K562 (cell line): ENCODE data around the gene TGFB2. TPM values are rescaled to one million over a fixed set of nuclear protein-coding genes. Genes with fewer than 3 reads are reported as not detected.

Source experiments
- ATAC-seq: fragments of 200-7000 bp; cut with Tn5 transposase; 3 replicates; pipeline ENCODE4 v1.9.1; 2020; ENCODE audit warnings: moderate library complexity
- BruUV-seq: library from RNA; stranded (reverse); fragments of 400-500 nt; replicated peaks from 2 replicates; lab custom pipeline; 2021; lab: Mats Ljungman, UMichigan
- CTCF ChIA-PET: fragments of 300-600 bp; formaldehyde crosslinking; extraction: SDS; loops from one replicate; lab custom pipeline; 2021; ENCODE audit warnings: low intra/inter-chr PET ratio; lab: Yijun Ruan, JAX
- POLR2A ChIA-PET: fragments of 300-600, 350-650 bp; sonication (Branson Sonifier 250); formaldehyde crosslinking; extraction: SDS; loops from one replicate; lab custom pipeline; 2021; ENCODE audit warnings: antibody characterized with exemption, inconsistent platforms; lab: Yijun Ruan, JAX
- DNase-seq, 4 experiments: peaks; one replicate each; pipeline versions ENCODE4 v3.0.0 to v3.0.0-alpha.2; 2011 to 2018; ENCODE audit warnings: low spot score in 3 of 4, mixed read lengths in 3 of 4; ENCODE audit errors: extremely low read depth in 1 of 4
- FAIRE-seq: peaks from 2 replicates; lab custom pipeline; 2011; peaks lifted over from hg19 to GRCh38; lab: Jason Lieb, UNC
- H2AFZ ChIP-seq: 2 replicates; pipeline ENCODE4 v1.6.0; 2011; ENCODE audit warnings: low read depth, low read length, control low read depth, inconsistent platforms
- H3K27ac ChIP-seq: fragments of 200-600 bp; 3 replicates; pipeline ENCODE4 v1.8.0; 2011; ENCODE audit warnings: low read depth, mild to moderate bottlenecking, control low read depth, inconsistent platforms, low read length, moderate library complexity, mixed read lengths; ENCODE audit errors: extremely low read depth
- H3K27me3 ChIP-seq, 2 experiments: fragments of 300-600 bp in 1 of 2; 2 replicates in 1 of 2; 3 replicates in 1 of 2; pipeline versions ENCODE4 v1.6.0 to v1.8.0; 2011; ENCODE audit warnings: inconsistent platforms in 2 of 2, low read length in 2 of 2, mild to moderate bottlenecking in 1 of 2, mixed read lengths in 1 of 2, moderate library complexity in 1 of 2; ENCODE audit not compliant: control insufficient read depth in 2 of 2, insufficient read depth in 2 of 2
- H3K36me3 ChIP-seq: fragments of 300-600 bp; 3 replicates; pipeline ENCODE4 v1.8.0; 2011; ENCODE audit warnings: mild to moderate bottlenecking, low read length, inconsistent platforms; ENCODE audit not compliant: control insufficient read depth, insufficient read depth
- H3K4me1 ChIP-seq, 2 experiments: fragments of 200-600 bp in 1 of 2; replicated peaks in 1 of 2; 2 replicates in 1 of 2; 3 replicates in 1 of 2; pipeline versions ENCODE4 v1.5.1 to v1.8.0; 2011; ENCODE audit warnings: inconsistent platforms in 2 of 2, low read length in 2 of 2, mild to moderate bottlenecking in 1 of 2, mixed read lengths in 1 of 2, moderate library complexity in 1 of 2; ENCODE audit not compliant: control insufficient read depth in 2 of 2, insufficient read depth in 2 of 2
- H3K4me2 ChIP-seq: 2 replicates; pipeline ENCODE4 v1.6.1; 2011; ENCODE audit warnings: low read length, control low read depth, inconsistent platforms, mixed read lengths; ENCODE audit not compliant: insufficient read depth
- H3K4me3 ChIP-seq: fragments of 200-600 bp; sonication (generic), shearing (Covaris generic); 2 replicates; pipeline ENCODE4 v1.5.1; 2016; ENCODE audit warnings: control low read depth, inconsistent platforms
- H3K79me2 ChIP-seq: fragments of 200-600 bp; 3 replicates; pipeline ENCODE4 v1.8.0; 2011; ENCODE audit warnings: low read length, inconsistent platforms; ENCODE audit not compliant: control insufficient read depth, insufficient read depth
- H3K9ac ChIP-seq, 2 experiments: 2 replicates each; pipeline versions ENCODE4 v1.6.0 to v1.6.1; 2011; ENCODE audit warnings: low read depth in 2 of 2, low read length in 2 of 2, control low read depth in 1 of 2, inconsistent platforms in 1 of 2, mild to moderate bottlenecking in 1 of 2, mixed read lengths in 1 of 2; ENCODE audit not compliant: insufficient read depth in 1 of 2
- H3K9me1 ChIP-seq: one replicate; pipeline ENCODE4 v1.6.0; 2011; ENCODE audit warnings: inconsistent platforms, mild to moderate bottlenecking, low read length, moderate library complexity; ENCODE audit not compliant: control insufficient read depth, insufficient read depth
- H3K9me3 ChIP-seq: replicated peaks from 2 replicates; pipeline ENCODE4 v1.5.1; 2011; ENCODE audit warnings: low read depth, low read length, inconsistent platforms; ENCODE audit not compliant: control insufficient read depth, insufficient read depth
- H4K20me1 ChIP-seq: replicated peaks from 2 replicates; pipeline ENCODE4 v1.6.1; 2011; ENCODE audit warnings: low read length, inconsistent platforms, mixed read lengths; ENCODE audit not compliant: control insufficient read depth, insufficient read depth
- ATF1 ChIP-seq, 2 experiments: fragments of 450-650 bp in 1 of 2; IDR thresholded peaks; 2 replicates each; pipeline ENCODE4 v1.6.1; 2016; ENCODE audit warnings: missing compliant biosample characterization in 1 of 2, missing genetic modification characterization in 1 of 2
- BDP1 ChIP-seq: IDR thresholded peaks from 3 replicates; pipeline ENCODE4 v1.6.1; 2011; ENCODE audit not compliant: insufficient read length, insufficient read depth
- BMI1 ChIP-seq: fragments of 150-350 bp; IDR thresholded peaks from 2 replicates; pipeline ENCODE4 v1.6.1; 2014; ENCODE audit warnings: low read length
- CCNT2 ChIP-seq: IDR thresholded peaks from 2 replicates; pipeline ENCODE4 v1.6.1; 2011; ENCODE audit warnings: borderline replicate concordance, low read depth, mild to moderate bottlenecking, moderate library complexity, mixed read lengths, low read length; ENCODE audit not compliant: insufficient read length; ENCODE audit errors: extremely low read depth
- KLF16 ChIP-seq: IDR thresholded peaks from 2 replicates; pipeline ENCODE4 v1.6.1; 2016; ENCODE audit warnings: antibody characterized with exemption
- MCM5 ChIP-seq: fragments of 450-650 bp; IDR thresholded peaks from 2 replicates; pipeline ENCODE4 v1.6.1; 2016; ENCODE audit warnings: low read depth
- MTA1 ChIP-seq: fragments of 450-650 bp; IDR thresholded peaks from 2 replicates; pipeline ENCODE4 v1.6.1; 2017; ENCODE audit warnings: borderline replicate concordance
- POLR2B ChIP-seq: fragments of 450-650 bp; IDR thresholded peaks from 2 replicates; pipeline ENCODE4 v1.6.1; 2018; ENCODE audit warnings: low read depth; ENCODE audit not compliant: partially characterized antibody
- STAG1 ChIP-seq: sonication (generic); formaldehyde crosslinking; IDR thresholded peaks from 2 replicates; pipeline ENCODE4 v1.5.0; 2020; ENCODE audit warnings: missing genetic modification reagents, borderline replicate concordance
- TARDBP ChIP-seq: fragments of 450-650 bp; IDR thresholded peaks from 2 replicates; pipeline ENCODE4 v1.6.1; 2016
- TCF7L2 ChIP-seq: fragments of 150-350 bp; IDR thresholded peaks from 2 replicates; pipeline ENCODE4 v1.6.1; 2016; ENCODE audit warnings: low read depth, mild to moderate bottlenecking, low read length, moderate library complexity
- ZNF507 ChIP-seq: conservative IDR thresholded peaks from 2 replicates; pipeline ENCODE4 v1.6.1; 2017; ENCODE audit warnings: missing genetic modification characterization, missing compliant biosample characterization
- whole genome bisulfite sequencing: fragments of 100-300 bp; shearing (Covaris generic); methylation state at CpG from one replicate; pipeline ENCODE4 v1.1.6; 2016; ENCODE audit warnings: low coverage, mixed read lengths; ENCODE audit not compliant: insufficient coverage; ENCODE audit errors: missing lambda C conversion rate; 5-methylcytosine and 5-hydroxymethylcytosine counted together
- in situ Hi-C: fragments of 300-500 bp; cut with MboI; formaldehyde crosslinking; loops from 4 replicates; pipeline ENCODE4 v1.15.0; 2018; ENCODE audit warnings: inconsistent platforms, mixed read lengths
- intact Hi-C: fragments of 100-400 bp; cut with micrococcal nuclease; formaldehyde crosslinking; loops from 2 replicates; pipeline ENCODE4 v1.14.2; 2022
- polyA plus RNA-seq, 8 experiments: library from polyadenylated mRNA; depleted of rRNA in 4 of 8; stranded (reverse) in 5 of 8; unstranded in 3 of 8; fragments of >200 nt; fragmentation: Nextera tagmentation in 2 of 8; fragmentation: Illumina TruSeq in 1 of 8; extraction: Ambion mirVana in 2 of 8; extraction: Trizol in 1 of 8; gene quantifications; 2 replicates each; pipeline versions ENCODE4 v1.2.1 to v1.2.3, GENCODE V29; 2011 to 2014; ENCODE audit warnings: inconsistent platforms in 1 of 8, missing spikeins in 1 of 8
- total RNA-seq, 7 experiments: library from RNA; depleted of rRNA in 6 of 7; stranded (reverse); fragments of >200 nt in 6 of 7; fragmentation: Illumina TruSeq in 2 of 7; extraction: Trizol in 2 of 7; gene quantifications; 2 replicates each; pipeline versions ENCODE4 v1.2.1 to v1.2.3, GENCODE V29; 2011 to 2021; ENCODE audit warnings: low replicate concordance in 1 of 7

The TGFB2 gene
- total and polyA plus RNA-seq, 9 of the 15 experiments (the other 6 are each of a cell fraction or from before 2014, with no cell fraction given), result 0.03 to 0.41 (median 0.11) TPM; not detected in 3

GRCh38 chr1:218430346-218430745 is 85.2 kb downstream of the TGFB2 start:
- Histone ChIP-seq H3K9me1 (no peaks in the 10 kb centered on the region), H3K79me2 (no peaks in the 10 kb centered on the region), H3K9ac (no peak overlapping the region), H3K27ac (no peak overlapping the region), H2AFZ (no peak overlapping the region), H3K27me3 (no peaks in the 10 kb centered on the region; a peak in 1 of 5 replicates), H3K4me1 (no peaks in the 10 kb centered on the region), H3K36me3 (no peaks in the 10 kb centered on the region), H3K4me3 (no peak overlapping the region), H3K9me3 (no peaks in the 10 kb centered on the region), H3K4me2 (no peak overlapping the region), H4K20me1 (no peaks in the 10 kb centered on the region)
- ATAC-seq, result no peak
- no TSS peak for BruUV-seq
- in situ Hi-C loops (no loop called here), intact Hi-C loops (no loop called here)
- WGBS, result 0% methylated on average over 1 of the region's 1 CpG
- no peak for DNase-seq
- CTCF ChIA-PET, result no interaction called here
- FAIRE-seq, result no peak
- POLR2A ChIA-PET, result no interaction called here
- no peak for TF ChIP-seq MCM5
- TF ChIP-seq BMI1, result no peak
- TF ChIP-seq CCNT2, result no peak
- no peak for TF ChIP-seq KLF16
- no peak for TF ChIP-seq BDP1
- no peak for TF ChIP-seq STAG1
- no peak for TF ChIP-seq ATF1 (CRISPR knock-in tag; IDR thresholded peaks at IDR 0.05)
- TF ChIP-seq ATF1 (tag; IDR thresholded peaks at IDR 0.05), result no peak
- no peak for TF ChIP-seq ZNF507 (tag)
- no peak for TF ChIP-seq MTA1
- TF ChIP-seq POLR2B, result no peak
- no peak for TF ChIP-seq TARDBP
- TF ChIP-seq TCF7L2, result no peak
